NCI-H526 treated with DMSO at 0.1 percent for 48 hours (cell line): ENCODE data around the gene S1PR1.

ENCODE experiments used
- DNase-seq: peaks from one replicate; lab custom pipeline; 2025; lab: John Stamatoyannopoulos, UW

Gene S1PR1

GRCh38 chr1:101280049-101280592, 43.3 kb downstream of the S1PR1 start:
- DNase-seq: no peak

- no peak for DNase-seq
These were observed 44.3 kb downstream of the S1PR1 start for GRCh38 chr1:101280942-101281654.

- DNase-seq: no peak
These were observed 44.9 kb downstream of the S1PR1 start for GRCh38 chr1:101281751-101282150.

GRCh38 chr1:101282314-101283038, 45.7 kb downstream of the S1PR1 start:
- no peak for DNase-seq

- DNase-seq: no peak
These were observed 46.6 kb downstream of the S1PR1 start for GRCh38 chr1:101283443-101283842.

GRCh38 chr1:101284021-101284420, 47.2 kb downstream of the S1PR1 start:
- DNase-seq: no peak

- DNase-seq: no peak
These were observed 47.9 kb downstream of the S1PR1 start for GRCh38 chr1:101284622-101285218.

- no peak for DNase-seq
These were observed 49.2 kb downstream of the S1PR1 start for GRCh38 chr1:101285922-101286570.

- DNase-seq: peak; percentile 42
These were observed 51.7 kb downstream of the S1PR1 start for GRCh38 chr1:101288491-101288944.

- DNase-seq: no peak
These were observed 53.5 kb downstream of the S1PR1 start for GRCh38 chr1:101290119-101290921.
